H1 (cell line): ENCODE measurements around the gene MAST2. TPM values are rescaled to one million over a fixed set of nuclear protein-coding genes. Genes with fewer than 3 reads are reported as not detected.

ENCODE experiments used
- CTCF ChIA-PET: fragments of 300-600 bp; sonication (Branson Sonifier 250); formaldehyde crosslinking; loops from one replicate; lab custom pipeline; 2021; ENCODE audit not compliant: partially characterized antibody; lab: Charles Lee
- POLR2A ChIA-PET: fragments of 300-600 bp; sonication (Branson Sonifier 250); formaldehyde crosslinking; loops from one replicate; lab custom pipeline; 2021; ENCODE audit warnings: inconsistent platforms; ENCODE audit not compliant: partially characterized antibody; lab: Charles Lee
- DNase-seq, 2 experiments: peaks; one replicate each; pipeline versions ENCODE4 v3.0.0 to v3.0.0-alpha.2; 2010 to 2022; ENCODE audit warnings: low spot score in 2 of 2, low read depth in 1 of 2, mixed read lengths in 1 of 2
- FAIRE-seq: peaks from 2 replicates; lab custom pipeline; 2011; peaks lifted over from hg19 to GRCh38; lab: Jason Lieb, UNC
- H2AFZ ChIP-seq: 2 replicates; pipeline ENCODE4 v1.8.1; 2012; ENCODE audit warnings: low read length, inconsistent platforms
- H2AK5ac ChIP-seq: 2 replicates; pipeline ENCODE4 v1.6.1; 2013; ENCODE audit warnings: low read depth, low read length
- H2BK120ac ChIP-seq: replicated peaks from 2 replicates; pipeline ENCODE3; 2013; ENCODE audit warnings: low read depth, low read length, inconsistent platforms
- H2BK12ac ChIP-seq: 2 replicates; pipeline ENCODE4 v1.6.1; 2013; ENCODE audit warnings: low read depth, low read length
- H2BK15ac ChIP-seq: 2 replicates; pipeline ENCODE4 v1.6.1; 2013; ENCODE audit warnings: low read length
- H2BK20ac ChIP-seq: 2 replicates; pipeline ENCODE4 v1.6.1; 2013; ENCODE audit warnings: low read length
- H2BK5ac ChIP-seq: 2 replicates; pipeline ENCODE4 v1.6.1; 2013; ENCODE audit warnings: low read depth, low read length
- H3K14ac ChIP-seq: 2 replicates; pipeline ENCODE4 v1.6.1; 2013; ENCODE audit warnings: inconsistent platforms; ENCODE audit not compliant: insufficient read length
- H3K18ac ChIP-seq: 2 replicates; pipeline ENCODE4 v1.6.1; 2013; ENCODE audit warnings: low read length; ENCODE audit errors: extremely low read depth
- H3K23ac ChIP-seq: 2 replicates; pipeline ENCODE4 v1.6.1; 2013; ENCODE audit warnings: inconsistent platforms; ENCODE audit not compliant: insufficient read length
- H3K23me2 ChIP-seq: 2 replicates; pipeline ENCODE4 v1.6.1; 2013; ENCODE audit warnings: low read depth, low read length
- H3K27ac ChIP-seq: 2 replicates; pipeline ENCODE4 v1.6.1; 2011; ENCODE audit warnings: low read depth, low read length, inconsistent platforms
- H3K27me3 ChIP-seq, 4 experiments: replicated peaks in 1 of 4; 1 replicate in 1 of 4; 2 replicates in 3 of 4; pipeline versions ENCODE4 v1.6.1 to v1.8.1; 2011 to 2013; ENCODE audit warnings: low read length in 3 of 4, mild to moderate bottlenecking in 3 of 4, inconsistent platforms in 2 of 4, mixed read lengths in 2 of 4, moderate library complexity in 1 of 4; ENCODE audit not compliant: control insufficient read depth in 3 of 4, insufficient read depth in 3 of 4; ENCODE audit errors: extremely low read depth in 1 of 4
- H3K36me3 ChIP-seq, 4 experiments: 2 replicates each; pipeline versions ENCODE4 v1.6.1 to v1.8.1; 2011 to 2013; ENCODE audit warnings: mild to moderate bottlenecking in 4 of 4, low read length in 3 of 4, moderate library complexity in 2 of 4, control low read depth in 1 of 4, inconsistent platforms in 1 of 4; ENCODE audit not compliant: insufficient read depth in 4 of 4, control insufficient read depth in 2 of 4
- H3K4ac ChIP-seq: replicated peaks from 2 replicates; pipeline ENCODE3; 2013; ENCODE audit warnings: low read length, low read depth, mixed read lengths, inconsistent platforms; ENCODE audit not compliant: insufficient read length
- H3K4me1 ChIP-seq, 4 experiments: replicated peaks in 1 of 4; 1 replicate in 1 of 4; 2 replicates in 3 of 4; pipeline versions ENCODE4 v1.6.1 to v1.8.1; 2011 to 2013; ENCODE audit warnings: low read length in 3 of 4, inconsistent platforms in 2 of 4, mixed read lengths in 1 of 4; ENCODE audit not compliant: insufficient read depth in 4 of 4, control insufficient read depth in 3 of 4
- H3K4me2 ChIP-seq, 2 experiments: 2 replicates each; pipeline versions ENCODE4 v1.6.1 to v1.8.1; 2011 to 2013; ENCODE audit warnings: low read depth in 2 of 2, low read length in 2 of 2, control low read depth in 1 of 2, inconsistent platforms in 1 of 2, mild to moderate bottlenecking in 1 of 2; ENCODE audit not compliant: insufficient read depth in 1 of 2
- H3K4me3 ChIP-seq, 4 experiments: fragments of 200-600, 300-600 bp in 1 of 4; sonication (generic), shearing (Covaris generic), sonication (Bioruptor Twin) in 1 of 4; 2 replicates each; pipeline versions ENCODE4 v1.5.1 to v1.8.1; 2011 to 2016; ENCODE audit warnings: low read length in 4 of 4, low read depth in 3 of 4, control low read depth in 2 of 4, inconsistent platforms in 2 of 4, mild to moderate bottlenecking in 2 of 4, mixed read lengths in 1 of 4, moderate library complexity in 1 of 4; ENCODE audit not compliant: insufficient read depth in 2 of 4; ENCODE audit errors: extremely low read depth in 1 of 4
- H3K56ac ChIP-seq: replicated peaks from 2 replicates; pipeline ENCODE3; 2013; ENCODE audit warnings: low read depth, mild to moderate bottlenecking, mixed read lengths, low read length, inconsistent platforms; ENCODE audit not compliant: insufficient read length
- H3K79me1 ChIP-seq: 2 replicates; pipeline ENCODE4 v1.6.1; 2013; ENCODE audit warnings: low read depth, low read length, control low read depth
- H3K79me2 ChIP-seq, 2 experiments: 2 replicates each; pipeline versions ENCODE4 v1.6.1 to v1.8.1; 2012 to 2013; ENCODE audit warnings: low read length in 2 of 2, mild to moderate bottlenecking in 2 of 2, inconsistent platforms in 1 of 2; ENCODE audit not compliant: insufficient read depth in 2 of 2, control insufficient read depth in 1 of 2
- H3K9ac ChIP-seq, 4 experiments: replicated peaks in 1 of 4; 1 replicate in 1 of 4; 2 replicates in 3 of 4; pipeline versions ENCODE4 v1.6.1 to v1.8.1; 2011 to 2013; ENCODE audit warnings: low read depth in 3 of 4, low read length in 3 of 4, control low read depth in 2 of 4, mild to moderate bottlenecking in 2 of 4, moderate library complexity in 2 of 4, inconsistent platforms in 1 of 4; ENCODE audit errors: extremely low read depth in 1 of 4
- H3K9me3 ChIP-seq, 2 experiments: 2 replicates each; pipeline versions ENCODE4 v1.6.1 to v1.8.1; 2012 to 2013; ENCODE audit warnings: mild to moderate bottlenecking in 2 of 2, moderate library complexity in 2 of 2, control low read depth in 1 of 2, inconsistent platforms in 1 of 2, low read depth in 1 of 2, low read length in 1 of 2, mixed read lengths in 1 of 2; ENCODE audit not compliant: insufficient read depth in 2 of 2
- H4K20me1 ChIP-seq, 2 experiments: replicated peaks in 1 of 2; 2 replicates each; pipeline versions ENCODE3 to v1.8.1; 2011 to 2013; ENCODE audit warnings: inconsistent platforms in 2 of 2, low read length in 2 of 2, mild to moderate bottlenecking in 1 of 2; ENCODE audit not compliant: insufficient read depth in 2 of 2, control insufficient read depth in 1 of 2
- H4K5ac ChIP-seq: 2 replicates; pipeline ENCODE4 v1.6.1; 2013; ENCODE audit warnings: low read length, low read depth, mixed read lengths, inconsistent platforms; ENCODE audit not compliant: insufficient read length
- H4K8ac ChIP-seq: 2 replicates; pipeline ENCODE4 v1.8.0; 2013; ENCODE audit warnings: mild to moderate bottlenecking, moderate library complexity, low read length, inconsistent platforms; ENCODE audit not compliant: insufficient read depth; ENCODE audit errors: extremely low read depth
- H4K91ac ChIP-seq: replicated peaks from 2 replicates; pipeline ENCODE3; 2013; ENCODE audit warnings: low read length, mixed read lengths, inconsistent platforms; ENCODE audit not compliant: insufficient read length
- BRCA1 ChIP-seq: IDR thresholded peaks from 2 replicates; pipeline ENCODE4 v1.6.1; 2012; ENCODE audit warnings: low read depth, low read length, improper control_type of control experiment
- HDAC2 ChIP-seq, 2 experiments: fragments of 300-600 bp in 1 of 2; sonication (generic) in 1 of 2; IDR thresholded peaks; 2 replicates each; pipeline ENCODE4 v1.6.1; 2011 to 2012; ENCODE audit warnings: low read depth in 2 of 2, low read length in 2 of 2, mild to moderate bottlenecking in 2 of 2, moderate library complexity in 2 of 2, borderline replicate concordance in 1 of 2, inconsistent platforms in 1 of 2
- KDM1A ChIP-seq: fragments of 200-600, 300-600 bp; sonication (generic); IDR thresholded peaks from 2 replicates; pipeline ENCODE4 v1.7.1; 2016; ENCODE audit warnings: mild to moderate bottlenecking, low read length, borderline replicate concordance
- KDM5A ChIP-seq: fragments of 200-600 bp; IDR thresholded peaks from 2 replicates; pipeline ENCODE4 v1.7.1; 2012; ENCODE audit warnings: mild to moderate bottlenecking, low read length, inconsistent platforms, mixed read lengths
- NANOG ChIP-seq: IDR thresholded peaks from 2 replicates; pipeline ENCODE4 v1.6.1; 2011; ENCODE audit warnings: low read length, low read depth, mild to moderate bottlenecking, inconsistent platforms; ENCODE audit not compliant: insufficient read depth, poor library complexity, severe bottlenecking
- POU5F1 ChIP-seq: IDR thresholded peaks from 2 replicates; pipeline ENCODE4 v1.6.1; 2011; ENCODE audit warnings: low read depth, mild to moderate bottlenecking, low read length, moderate library complexity
- SIX5 ChIP-seq: IDR thresholded peaks from 2 replicates; pipeline ENCODE4 v1.6.1; 2011; ENCODE audit warnings: mild to moderate bottlenecking, low read depth, low read length
- SP2 ChIP-seq: IDR thresholded peaks from 2 replicates; pipeline ENCODE4 v1.6.1; 2012; ENCODE audit warnings: mild to moderate bottlenecking, low read length, inconsistent platforms
- TBP ChIP-seq: IDR thresholded peaks from 2 replicates; pipeline ENCODE4 v1.6.1; 2011; ENCODE audit warnings: low read depth, low read length, improper control_type of control experiment
- WGBS, 2 experiments: shearing (Covaris generic) in 1 of 2; methylation state at CpG; one replicate each; pipeline versions ENCODE4 v1.1.6 to v1.1.7; 2013 to 2015; ENCODE audit warnings: low lambda C conversion rate in 2 of 2, mixed read lengths in 2 of 2, inconsistent platforms in 1 of 2, low coverage in 1 of 2, missing lambda C conversion rate in 1 of 2; ENCODE audit not compliant: insufficient replicate concordance in 2 of 2, insufficient coverage in 1 of 2, insufficient read length in 1 of 2; ENCODE audit errors: extremely low coverage in 1 of 2, missing lambda C conversion rate in 1 of 2; 5-methylcytosine and 5-hydroxymethylcytosine counted together
- polyA plus RNA-seq, 7 experiments: library from polyadenylated mRNA; depleted of rRNA in 3 of 7; stranded (reverse) in 5 of 7; unstranded in 2 of 7; fragments of >200 nt in 5 of 7; fragments of 200-250 nt in 2 of 7; gene quantifications; 1 replicate in 5 of 7; 2 replicates in 1 of 7; 4 replicates in 1 of 7; pipeline versions ENCODE4 v1.2.1 to v1.2.3, GENCODE V29; 2011 to 2013; ENCODE audit warnings: missing spikeins in 2 of 7, mixed read lengths in 2 of 7
- total RNA-seq: library from RNA; stranded (reverse); fragmentation: NEBNext Ultra II Directional; extraction: Animal tissue kit (Norgen Biotek cat#: 25700); gene quantifications from 2 replicates; pipeline ENCODE4 v1.2.1, GENCODE V29; 2021
- TF ChIP-seq, protein P1 (sequence below): IDR thresholded peaks from 2 replicates; pipeline ENCODE4 v1.6.1; 2011; ENCODE audit warnings: low read depth, mild to moderate bottlenecking, low read length; ENCODE audit not compliant: insufficient read depth

MAST2 gene
- total and polyA plus RNA-seq, 2 of the 8 experiments (the other 6 are each of a cell fraction or from before 2014, with no cell fraction given) = 20.5 to 35.4 TPM

DNA sequence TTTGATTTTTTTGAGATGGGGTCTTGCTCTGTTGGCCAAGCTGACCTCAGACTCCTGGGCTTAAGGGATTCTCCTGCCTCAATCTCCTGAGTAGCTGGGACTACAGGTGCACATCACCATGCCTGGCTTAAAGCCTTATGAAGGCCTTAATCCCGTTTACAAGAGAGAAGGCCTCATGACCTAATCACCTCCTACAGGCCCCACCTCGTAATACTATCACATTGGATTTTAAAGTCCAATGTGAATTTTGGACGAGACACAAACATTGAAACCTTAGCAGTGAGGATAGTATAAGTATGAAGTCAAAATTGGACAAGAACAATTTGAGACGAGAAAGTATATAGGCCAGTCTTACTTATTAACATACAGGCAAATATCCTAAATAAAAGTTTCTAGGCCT is 73.9 kb downstream of the MAST2 start:
- Histone ChIP-seq H2AFZ (no peak overlapping the region), H3K4me3 (no peak overlapping the region), H4K20me1 (peaks cover 0 to 2% of the 10 kb centered on the region in 2 experiments), H4K5ac (no peak overlapping the region), H3K79me2 (peaks cover 0 to 3% of the 10 kb centered on the region in 2 experiments; a peak in 1 of 4 replicates), H3K4me2 (no peak overlapping the region), H3K18ac (no peak overlapping the region), H2BK15ac (no peak overlapping the region), H3K79me1 (peaks cover 2% of the 10 kb centered on the region; the same call in 1 of the 2 replicates), H3K56ac (no peak overlapping the region), H3K36me3 (no peaks in the 10 kb centered on the region), H4K8ac (no peak overlapping the region), H3K9me3 (no peaks in the 10 kb centered on the region), H3K4me1 (no peaks in the 10 kb centered on the region), H2BK12ac (no peak overlapping the region), H3K4ac (no peak overlapping the region), H3K23me2 (no peaks in the 10 kb centered on the region), H2BK5ac (no peak overlapping the region), H4K91ac (no peak overlapping the region), H3K23ac (no peak overlapping the region), H3K9ac (no peak overlapping the region), H2BK120ac (no peak overlapping the region), H2BK20ac (no peak overlapping the region), H3K14ac (no peak overlapping the region), H3K27me3 (no peaks in the 10 kb centered on the region), H2AK5ac (no peak overlapping the region), H3K27ac (no peak overlapping the region)
- DNase-seq = no peak
- FAIRE-seq = no peak
- ChIA-PET CTCF (interaction anchor here (0.6 kb wide), 1 partner anchor 88 kb away, joined by 3 read pairs; no protein-coding TSS in a partner anchor), POLR2A (no interaction called here)
- TF ChIP-seq KDM5A (no peak), SIX5 (no peak), KDM1A (no peak), SP2 (no peak), POU5F1 (no peak), BRCA1 (no peak), TBP (no peak), NANOG (no peak), HDAC2 (IDR thresholded peaks at IDR 0.05; ENCODE audit: borderline replicate concordance in 1 of 2, low read depth in 2 of 2, low read length in 2 of 2) (no peak)
- TF ChIP-seq, protein P1, sequence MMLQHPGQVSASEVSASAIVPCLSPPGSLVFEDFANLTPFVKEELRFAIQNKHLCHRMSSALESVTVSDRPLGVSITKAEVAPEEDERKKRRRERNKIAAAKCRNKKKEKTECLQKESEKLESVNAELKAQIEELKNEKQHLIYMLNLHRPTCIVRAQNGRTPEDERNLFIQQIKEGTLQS = no peak
- WGBS, 2 experiments = 91% methylated on average over 4 of the region's 4 CpGs; no CpG with 5 or more reads in 1 of the 2 experiments
